GM19035 (cell line): ENCODE measurements around the gene FGR.

Experiments
- ATAC-seq: cut with Tn5 transposase; IDR thresholded peaks from one replicate; pipeline ENCODE4 v1.9.1; 2021; ENCODE audit not compliant: unreplicated experiment

Gene FGR

GRCh38 chr1:27589841-27590426 lies 45.1 kb downstream of the FGR start:
- ATAC-seq, result no peak

DNA sequence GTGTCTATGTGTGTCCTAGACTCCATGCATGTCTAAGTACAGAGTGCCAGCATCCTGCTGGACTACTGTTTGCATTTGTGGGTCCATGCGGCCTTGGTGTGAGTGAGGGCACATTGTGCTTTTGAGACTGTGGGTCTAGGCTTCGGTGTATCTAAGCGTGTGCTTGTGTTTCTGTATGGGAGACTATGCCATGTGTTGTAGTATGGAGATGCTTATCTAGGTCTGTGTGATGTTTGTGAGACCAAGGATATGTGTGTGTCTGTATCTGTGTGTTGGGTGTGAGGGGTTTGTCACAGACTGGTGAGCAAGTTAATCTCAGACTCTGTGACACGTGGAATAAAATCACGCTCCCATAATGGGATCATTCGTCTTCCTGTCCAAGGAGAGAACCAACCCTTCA lies 45.5 kb downstream of the FGR start:
- ATAC-seq, result no peak

GRCh38 chr1:27588256-27589232 lies 46.4 kb downstream of the FGR start:
- no peak for ATAC-seq

DNA sequence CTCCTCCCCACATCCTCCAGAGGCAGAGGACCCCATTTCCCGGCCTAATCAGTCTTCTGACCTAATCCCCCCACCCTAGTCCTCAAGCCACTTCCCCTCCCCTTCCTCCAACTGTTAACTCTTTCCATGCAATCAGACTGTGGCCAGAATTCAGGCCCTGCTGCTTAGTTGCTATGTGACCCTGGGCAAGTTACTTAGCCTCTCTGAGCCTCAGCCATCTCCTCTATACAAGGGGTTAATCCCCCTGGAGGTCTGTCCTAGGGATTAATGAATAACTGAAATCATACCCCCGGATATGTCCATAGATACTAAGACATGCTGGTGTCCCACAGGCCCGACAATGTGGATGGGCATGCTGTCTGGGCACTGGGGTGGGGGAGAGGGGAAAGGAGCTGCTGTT lies 49.3 kb downstream of the FGR start:
- ATAC-seq, result no peak

GRCh38 chr1:27584453-27584852 lies 50.5 kb downstream of the FGR start:
- ATAC-seq, result no peak

GRCh38 chr1:27583479-27583878 lies 51.5 kb downstream of the FGR start:
- ATAC-seq, result no peak

- no peak for ATAC-seq
Measured at GRCh38 chr1:27581823-27582243, 53.2 kb downstream of the FGR start.

GRCh38 chr1:27577504-27578188 lies 57.3 kb downstream of the FGR start:
- no peak for ATAC-seq

DNA sequence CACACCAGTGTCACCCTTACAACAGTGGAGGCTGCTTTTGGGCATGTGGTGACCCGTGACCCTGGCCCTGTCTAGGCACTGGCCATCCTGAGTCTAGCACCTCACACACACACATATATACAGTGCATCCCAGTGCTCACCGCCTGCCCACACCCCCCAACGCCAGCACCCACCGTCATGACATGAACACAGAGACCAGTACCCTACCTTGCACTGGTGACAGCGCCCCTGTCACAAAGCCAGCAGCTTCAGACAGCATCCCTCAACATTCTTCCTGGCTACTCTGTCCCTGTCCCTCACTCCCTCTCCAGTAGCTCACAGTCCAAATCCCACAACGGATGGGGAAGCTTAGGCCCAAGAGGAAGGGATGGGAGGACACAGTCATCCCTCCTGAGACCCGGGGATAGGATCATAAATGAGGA lies 58.2 kb downstream of the FGR start:
- no peak for ATAC-seq

- ATAC-seq, result no peak
Measured at GRCh38 chr1:27575840-27576331, 59.1 kb downstream of the FGR start.

DNA sequence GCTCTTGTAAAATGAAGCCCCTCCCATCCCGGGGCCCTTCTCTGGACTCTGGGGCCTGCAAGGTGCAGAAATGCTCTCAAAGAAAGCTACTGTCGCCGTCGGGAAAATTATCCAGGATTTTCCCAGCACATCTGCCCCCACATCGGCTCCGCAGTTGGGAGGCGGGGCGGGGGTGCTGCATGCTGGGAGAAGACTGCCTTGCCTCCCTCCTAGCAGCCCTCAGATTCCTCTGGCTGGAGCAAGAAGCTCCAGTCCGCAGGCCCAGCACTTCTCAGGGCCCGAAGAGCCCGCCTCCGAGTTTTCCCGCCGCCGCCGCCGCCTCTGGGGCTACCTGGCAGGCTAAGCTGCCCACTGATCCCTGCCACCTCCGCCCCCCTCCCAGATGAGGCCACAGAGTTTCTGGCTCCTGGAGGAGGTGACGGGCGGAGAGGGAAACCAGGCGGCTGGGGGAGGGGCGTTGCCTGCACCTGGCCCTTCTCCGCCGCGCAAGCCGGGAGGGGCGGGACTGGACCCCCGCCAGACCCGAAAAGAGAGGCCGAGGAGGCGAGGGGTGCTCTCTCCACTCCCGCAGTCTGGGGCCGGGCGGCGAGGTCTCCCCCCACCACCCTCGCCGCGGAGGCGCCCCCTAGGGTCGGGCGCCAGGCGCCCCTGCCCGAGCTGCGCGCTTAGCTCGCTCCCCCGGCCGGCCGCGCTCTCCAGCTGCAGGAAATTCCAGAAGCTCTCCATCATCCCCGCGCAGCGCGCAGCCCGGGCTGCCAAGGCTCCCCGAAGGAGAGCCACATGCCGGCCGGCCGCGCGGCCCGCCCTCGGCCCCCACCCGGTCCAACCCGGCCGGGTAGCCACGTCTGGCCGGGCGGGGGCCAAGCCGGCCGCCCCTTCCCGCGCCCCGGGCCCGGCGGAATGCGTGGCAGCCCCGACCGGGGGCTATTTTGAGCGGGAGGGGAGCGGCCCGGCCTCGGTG lies 59.8 kb downstream of the FGR start:
- ATAC-seq, result no peak

DNA sequence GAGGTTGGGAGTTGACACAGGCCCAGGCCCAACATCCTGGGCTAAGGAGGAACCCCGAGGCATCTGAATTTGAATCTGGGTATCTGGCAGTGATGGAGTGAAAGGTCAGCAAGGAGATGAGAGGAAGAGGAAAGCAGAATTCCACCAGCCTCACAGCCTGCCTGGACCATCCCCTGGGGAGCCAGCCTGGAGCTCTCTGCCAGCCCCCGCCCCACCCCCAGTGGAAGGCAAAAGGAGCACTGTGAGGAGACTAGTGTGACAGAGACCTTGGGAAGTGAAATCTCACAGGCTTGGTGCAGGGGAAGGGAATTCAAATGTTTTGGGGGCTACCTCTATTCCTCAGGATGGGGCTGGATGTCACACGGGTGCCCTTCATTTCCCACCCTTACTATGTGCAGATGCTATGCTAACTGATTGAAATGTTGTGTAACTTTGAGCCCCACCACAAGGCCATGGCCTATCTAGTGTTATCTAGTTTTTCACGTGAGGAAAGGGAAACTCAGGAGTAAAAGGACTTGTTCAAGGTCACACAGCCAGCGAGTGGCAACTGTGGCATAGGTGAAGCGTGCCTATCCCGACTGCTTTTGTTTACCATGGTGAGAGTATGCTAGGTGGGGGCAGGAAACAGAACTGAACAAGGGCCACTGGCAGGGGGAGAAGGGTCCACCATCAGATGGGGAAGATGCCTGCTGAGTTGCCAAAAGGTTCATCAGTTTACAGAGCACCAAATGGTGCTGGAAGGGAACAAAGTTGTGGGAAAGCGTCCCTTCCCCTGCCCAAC lies 60.8 kb downstream of the FGR start:
- ATAC-seq, result no peak

- ATAC-seq, result no peak
Measured at GRCh38 chr1:27572679-27573426, 62.1 kb downstream of the FGR start.

DNA sequence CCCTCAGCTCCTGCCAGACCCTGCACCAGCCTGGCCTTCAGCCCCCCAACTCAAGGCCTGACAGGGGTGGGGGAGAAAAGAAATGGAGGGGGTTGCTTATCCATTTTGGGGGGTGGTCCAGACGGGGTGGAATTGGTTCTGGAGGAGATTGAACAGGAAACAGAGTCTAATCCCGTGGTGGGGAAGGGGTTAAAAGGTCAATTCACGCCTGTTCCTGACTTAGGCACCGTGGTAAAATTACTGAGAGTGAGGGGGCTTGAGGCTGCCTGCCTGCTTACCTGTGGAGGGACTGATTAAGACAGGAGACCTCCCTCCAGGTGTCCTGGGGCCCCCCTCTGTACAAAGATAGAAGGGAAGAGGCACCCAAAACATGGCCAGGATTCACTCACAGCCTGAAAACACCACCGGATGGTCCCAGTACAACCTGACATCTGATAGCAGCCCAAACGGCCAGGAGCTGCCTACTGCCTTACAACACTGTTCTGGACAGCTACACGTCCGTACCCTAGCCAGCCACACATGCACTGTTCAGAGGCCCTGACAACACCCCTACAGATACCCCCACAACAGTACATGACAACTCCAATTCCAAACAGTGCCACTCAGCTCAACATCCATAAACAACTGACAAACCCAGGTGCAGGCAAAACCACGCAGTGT lies 62.8 kb downstream of the FGR start:
- no peak for ATAC-seq

DNA sequence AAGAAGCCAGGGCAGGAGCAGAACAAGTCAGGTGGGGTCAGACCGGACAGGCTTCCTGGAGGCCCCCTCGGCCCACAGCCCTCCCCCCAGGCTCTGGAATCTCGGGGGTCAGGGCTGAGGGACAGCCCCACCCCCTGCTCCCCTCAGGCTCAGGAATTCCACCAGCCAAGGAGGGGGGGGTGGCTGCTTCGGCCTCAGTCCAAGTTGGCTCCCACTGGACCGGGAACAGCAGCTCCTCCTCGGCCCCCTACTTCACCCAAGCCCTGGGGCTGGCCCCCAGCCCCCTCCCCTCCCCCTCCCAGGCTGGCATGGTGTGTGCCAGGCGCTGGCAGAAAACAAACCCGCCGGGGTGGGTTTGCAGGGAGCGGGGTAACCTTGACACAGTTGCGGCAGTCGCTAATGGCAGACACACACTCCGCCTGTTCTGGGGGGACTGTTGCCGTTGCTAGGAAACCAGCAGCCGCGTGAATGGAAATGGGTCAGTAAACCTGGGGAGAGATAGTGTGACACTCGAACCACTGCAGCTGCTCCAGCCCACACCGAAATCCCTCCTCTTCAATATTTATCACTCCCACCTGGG lies 63.5 kb downstream of the FGR start:
- ATAC-seq, result no peak

- no peak for ATAC-seq
Measured at GRCh38 chr1:27570784-27571183, 64.2 kb downstream of the FGR start.

DNA sequence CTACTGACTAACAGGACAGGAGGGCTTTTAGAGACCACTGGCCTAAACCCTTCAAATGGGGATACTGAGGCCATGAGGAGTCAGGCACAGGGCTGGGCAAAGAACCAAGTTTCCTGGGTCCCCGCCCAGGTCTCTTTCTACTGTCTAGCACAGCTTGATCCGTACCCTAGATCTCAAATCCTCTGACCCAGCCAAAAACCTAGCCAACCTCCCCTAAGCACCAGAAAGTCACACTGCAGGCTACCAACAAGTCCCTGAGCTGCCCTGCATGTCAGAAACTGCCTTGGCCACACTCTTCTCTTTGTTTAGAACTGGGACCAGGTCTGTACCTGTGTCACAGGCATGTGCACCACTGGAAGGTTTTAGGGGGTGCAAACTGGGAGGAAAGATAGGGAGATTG lies 64.6 kb downstream of the FGR start:
- ATAC-seq, result no peak
